GM12892 (cell line): Measurements from ENCODE around the gene CLEC11A.

Source experiments
- POLR2A ChIP-seq: IDR thresholded peaks from 2 replicates; pipeline ENCODE4 v1.6.1; 2011; ENCODE audit warnings: low read depth, low read length, control low read depth
- POLR2AphosphoS5 ChIP-seq: IDR thresholded peaks from 2 replicates; pipeline ENCODE4 v1.6.1; 2011; ENCODE audit warnings: low read depth, low read length, control low read depth
- TAF1 ChIP-seq: IDR thresholded peaks from 2 replicates; pipeline ENCODE4 v1.6.1; 2011; ENCODE audit warnings: low read depth, mild to moderate bottlenecking, control low read depth, low read length, borderline replicate concordance

GRCh38 chr19:50750010-50750409 lies 26.8 kb downstream of the CLEC11A start:
- TF ChIP-seq TAF1 (no peak), POLR2AphosphoS5 (no peak), POLR2A (no peak)
